Right lung (tissue), 5 donors: ENCODE measurements around the gene EEF1A2. TPM values are rescaled to one million over a fixed set of nuclear protein-coding genes. Genes with fewer than 3 reads are reported as not detected.

Experiments used
- DNase-seq, 2 donors: peaks; one replicate each; pipeline ENCODE4 v3.0.0-alpha.2; 2013
- polyA plus RNA-seq, 5 donors: library from polyadenylated mRNA; unstranded; fragments of 120-200 nt; gene quantifications; one replicate each; pipeline versions ENCODE4 v1.2.1 to v1.2.3, GENCODE V29; 2013; ENCODE audit warnings: inconsistent platforms in 1 of 5, low replicate concordance in 1 of 5; ENCODE audit not compliant: insufficient read length in 5 of 5, insufficient read depth in 1 of 5

The EEF1A2 gene
- polyA plus RNA-seq, 5 donors = 0.36 to 38.6 (median 0.61) TPM

DNA sequence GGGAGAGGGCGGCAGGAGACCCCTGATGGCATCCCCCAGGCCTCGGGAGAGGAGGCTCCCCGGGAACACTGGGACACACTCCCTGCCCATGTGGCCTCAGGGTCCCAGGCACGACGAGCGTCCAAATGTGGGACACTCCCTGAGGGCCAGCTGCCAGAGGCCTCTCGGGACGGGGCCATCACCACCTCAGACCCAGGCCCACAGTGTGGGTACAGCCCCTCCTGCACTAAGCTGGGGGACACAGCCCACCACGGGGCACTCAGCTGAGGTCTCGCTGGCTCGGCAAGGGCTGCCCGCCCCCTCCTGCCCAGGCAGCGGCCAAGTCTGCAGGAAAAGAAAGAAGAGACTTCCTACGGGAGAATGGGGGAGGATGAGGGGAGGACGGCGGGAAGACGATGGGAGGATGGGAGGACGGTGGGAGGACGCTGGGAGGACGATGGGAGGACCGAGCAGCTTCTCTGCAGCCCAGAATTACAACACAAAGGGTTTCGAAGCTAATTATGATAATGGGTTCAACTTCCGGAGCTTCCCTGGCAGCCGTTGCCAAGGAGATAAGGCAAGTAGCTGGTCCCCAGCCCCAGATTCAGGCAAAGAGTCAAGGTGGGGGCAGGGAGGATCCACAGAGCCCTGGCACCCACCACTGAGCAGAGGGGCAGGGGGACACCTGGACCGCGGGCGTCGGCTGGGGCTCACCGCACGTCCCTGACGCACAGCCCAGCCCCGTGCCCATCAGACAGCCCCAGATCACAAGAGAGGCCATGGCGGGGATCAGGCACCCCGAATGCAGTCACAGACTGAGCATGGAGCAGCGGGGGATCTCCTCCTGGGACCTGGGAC is 43.9 kb downstream of the EEF1A2 start:
- peak in 1 of 2 donors; percentile 71 for DNase-seq

DNA sequence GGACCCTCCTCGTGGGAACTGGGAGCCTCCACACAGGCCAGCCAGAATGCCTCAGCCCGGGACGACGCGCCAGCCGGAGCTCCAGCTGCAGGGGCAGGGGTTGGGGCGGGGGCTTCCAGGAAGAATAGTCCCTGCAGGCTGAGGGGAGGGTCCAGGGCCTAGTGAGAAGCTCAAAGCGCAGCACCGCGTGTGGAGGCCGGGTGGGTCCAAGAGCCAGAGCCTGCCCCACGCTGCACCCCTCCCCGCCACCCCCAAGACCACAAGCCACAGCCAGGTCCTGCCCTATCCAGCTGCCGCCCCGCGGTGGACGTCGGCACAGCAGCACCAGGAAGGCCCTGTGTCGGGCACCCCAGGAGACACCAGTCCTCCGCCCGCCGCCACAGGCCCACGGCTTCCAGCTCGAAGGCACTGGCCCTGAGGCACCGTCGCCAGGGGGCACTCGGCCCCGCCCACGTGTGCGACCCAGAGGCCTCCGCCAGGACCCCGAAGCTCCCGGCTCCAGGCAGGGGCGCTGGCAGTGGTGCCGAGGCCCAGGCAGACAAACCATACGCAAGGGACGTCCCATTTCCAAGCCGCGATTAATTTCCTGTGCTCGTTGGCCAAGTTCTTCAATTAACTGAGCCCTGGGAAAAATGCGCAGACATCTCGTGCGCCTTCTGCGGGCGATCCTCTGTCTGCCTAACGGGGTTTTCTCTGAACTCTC is 45.9 kb downstream of the EEF1A2 start:
- no peak for DNase-seq

DNA sequence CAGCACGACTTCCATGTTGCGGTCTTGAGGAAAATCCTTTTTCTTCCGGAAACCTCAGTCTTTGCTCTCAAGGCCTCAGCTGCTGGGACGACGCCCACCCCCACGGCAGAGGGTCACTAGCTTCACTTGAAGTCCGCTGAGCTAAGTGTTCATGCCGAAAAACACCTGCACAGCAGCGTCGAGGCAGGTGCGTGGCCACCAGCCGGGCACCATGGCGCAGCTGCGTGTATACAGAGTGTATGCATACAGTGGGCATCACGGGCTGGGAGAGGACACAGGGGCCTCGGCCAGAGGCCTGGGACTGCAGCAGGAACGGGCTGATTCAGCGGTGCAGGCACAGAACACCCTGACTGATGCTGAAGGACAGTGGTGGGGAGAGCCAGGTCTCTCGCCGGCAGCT is 46.5 kb downstream of the EEF1A2 start:
- no peak for DNase-seq

DNA sequence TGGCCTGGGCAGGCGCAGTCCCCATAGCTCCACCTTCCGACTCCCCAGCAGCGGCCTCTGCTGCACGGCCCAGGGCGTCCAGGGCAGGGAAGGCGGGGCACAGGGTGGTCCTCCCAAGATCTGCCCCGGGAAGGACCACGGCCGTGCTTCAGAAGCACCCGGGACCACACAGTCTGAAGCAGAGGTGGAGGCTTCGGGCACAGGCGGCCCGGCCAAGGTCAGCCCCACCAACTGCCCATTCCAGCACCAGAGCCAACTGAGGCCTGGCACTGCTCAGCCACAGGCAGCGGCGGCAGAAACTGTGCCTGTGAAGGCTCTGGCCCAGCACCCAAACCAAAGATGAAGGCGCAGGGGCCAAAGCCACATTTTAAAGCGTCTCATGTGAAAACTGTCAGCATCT is 47.1 kb downstream of the EEF1A2 start:
- no peak for DNase-seq

DNA sequence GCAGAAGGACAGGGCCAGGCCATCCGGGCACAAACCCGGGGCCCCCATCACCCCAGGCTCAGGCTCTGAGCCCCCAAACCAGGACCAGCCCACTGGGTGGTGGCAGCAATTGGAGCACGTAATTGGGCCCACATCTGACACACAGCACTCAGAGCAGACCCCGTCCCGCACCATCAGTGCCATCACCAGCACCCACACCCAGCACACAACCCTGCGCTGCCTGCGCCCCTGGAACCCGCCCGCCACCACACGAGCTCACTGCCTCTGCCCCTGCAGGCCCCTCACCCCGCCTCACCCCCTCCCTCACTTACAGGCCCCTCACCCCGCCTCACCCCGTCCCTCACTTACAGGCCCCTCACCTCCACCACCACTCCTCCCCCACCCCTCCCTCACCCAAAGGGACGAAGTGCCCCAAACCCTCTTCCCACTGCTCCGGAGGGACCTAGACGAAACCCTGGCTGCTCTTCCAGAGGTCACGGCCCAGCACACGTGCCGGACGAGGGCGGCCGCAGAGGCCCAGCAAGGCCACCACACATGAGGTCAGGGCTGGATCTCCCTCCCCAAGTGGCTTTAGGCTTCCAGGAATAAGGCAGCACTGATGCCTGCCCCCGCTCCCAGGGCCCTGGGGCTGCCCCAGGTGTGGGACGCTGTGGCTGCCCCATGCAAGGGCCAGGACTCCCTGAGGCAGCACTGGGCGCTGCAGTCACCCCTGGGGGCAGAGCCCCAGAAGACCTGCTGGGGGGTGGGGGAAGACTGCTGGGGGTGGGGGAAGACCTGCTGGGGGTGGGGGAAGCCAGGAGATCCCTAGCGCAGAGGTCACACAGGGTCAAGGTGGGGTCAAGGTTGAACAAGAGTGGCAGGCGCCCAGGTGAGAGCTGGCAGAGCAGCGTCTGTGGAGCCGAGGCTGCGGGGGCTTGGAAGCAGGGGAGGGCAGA is 48.8 kb downstream of the EEF1A2 start:
- no peak for DNase-seq

DNA sequence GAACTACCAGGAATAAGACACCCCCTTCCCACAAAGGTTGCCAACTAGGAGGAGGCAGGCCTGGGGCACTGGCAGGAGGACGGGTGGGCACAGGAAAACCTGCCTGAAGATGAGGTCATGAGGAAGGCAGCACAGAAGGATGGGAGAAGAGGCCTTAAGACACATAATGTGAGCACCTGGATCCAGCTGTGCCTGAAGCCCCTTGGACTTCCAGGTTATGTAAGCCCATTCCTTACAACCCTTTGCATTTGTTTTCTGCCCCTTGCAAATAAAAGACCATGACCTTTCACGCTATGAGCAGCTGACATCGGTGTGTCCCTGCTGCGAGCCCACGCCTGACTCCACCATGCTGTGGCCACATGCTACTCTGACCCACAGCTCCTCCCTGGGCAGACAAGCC is 49.9 kb downstream of the EEF1A2 start:
- no peak for DNase-seq

DNA sequence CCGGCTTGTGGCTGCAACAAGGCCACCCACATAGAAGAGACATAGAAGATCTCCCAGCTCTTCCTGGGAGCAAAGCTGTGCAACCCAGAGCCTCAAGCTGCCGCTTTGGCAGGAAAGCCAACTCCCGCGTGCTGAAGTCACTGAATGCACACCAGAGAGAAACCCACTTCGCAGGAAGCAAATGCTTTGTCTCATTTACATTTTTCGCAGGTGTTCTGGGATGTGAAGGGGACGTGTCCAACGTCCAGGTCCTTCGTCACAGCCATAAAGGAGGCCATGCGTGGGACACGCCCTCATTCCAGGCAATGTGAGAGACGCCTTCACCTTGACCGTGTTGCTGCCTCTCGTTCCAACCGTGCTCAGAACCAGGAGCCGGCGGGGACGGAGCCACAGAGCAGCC is 50.9 kb downstream of the EEF1A2 start:
- no peak for DNase-seq

DNA sequence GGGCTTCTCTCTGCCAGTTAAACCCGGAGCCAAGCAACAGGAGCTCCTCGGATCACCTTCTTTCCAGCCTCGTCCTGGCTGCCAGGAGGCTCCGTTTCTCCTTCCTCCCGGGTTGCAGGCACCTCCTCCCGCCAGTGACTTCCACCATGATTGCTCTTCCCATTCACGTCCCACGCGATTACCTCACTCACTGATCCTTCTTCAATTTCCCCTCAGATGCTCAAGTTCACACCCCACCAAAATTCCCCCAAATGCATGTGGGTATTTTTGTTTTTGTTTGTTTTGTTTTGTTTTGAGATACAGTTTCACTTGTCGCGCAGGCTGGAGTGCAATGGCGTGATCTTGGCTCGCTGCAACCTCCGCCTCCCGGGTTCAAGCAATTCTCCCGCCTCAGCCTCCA is 51.6 kb downstream of the EEF1A2 start:
- DNase-seq = no peak

DNA sequence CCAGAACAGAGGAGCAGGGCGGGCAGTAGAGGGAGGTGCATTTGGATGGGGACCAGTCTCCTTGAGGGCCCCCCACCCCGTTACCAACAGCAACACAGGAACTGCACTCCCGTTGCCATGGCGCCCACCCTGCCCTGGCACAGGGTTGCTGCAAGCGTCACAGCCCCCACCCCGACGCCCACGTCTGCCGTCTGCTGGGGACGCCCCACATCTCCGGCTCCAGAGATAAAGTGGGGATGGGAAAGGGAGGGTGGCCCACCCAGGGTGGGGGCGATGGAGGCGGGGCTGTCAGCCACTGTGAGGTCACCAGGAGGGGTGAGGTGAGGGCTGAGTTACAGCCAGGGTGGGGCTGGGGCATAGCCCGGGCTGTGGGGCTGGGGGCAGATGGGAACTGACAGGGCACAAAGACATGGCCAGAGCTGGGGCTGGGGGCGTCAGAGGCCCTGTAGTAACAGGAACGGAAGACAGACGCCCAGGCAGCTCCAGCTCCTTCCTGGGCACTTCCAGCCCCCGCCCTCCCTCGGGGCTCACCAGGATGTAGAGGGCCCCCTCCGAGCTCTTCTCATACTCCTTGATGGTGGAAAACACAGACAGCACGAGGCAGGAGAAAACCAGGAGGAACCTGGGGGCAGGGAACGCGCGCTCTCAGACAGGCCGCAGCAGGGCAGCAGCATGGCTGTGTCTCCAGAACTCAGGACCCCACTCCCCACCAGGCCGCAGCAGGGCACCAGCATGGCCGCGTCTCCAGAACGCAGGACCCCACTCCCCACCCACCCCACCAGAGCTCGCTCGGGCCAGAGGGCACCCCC is 52.5 kb downstream of the EEF1A2 start:
- DNase-seq = peak in 1 of 2 donors; percentile 41

DNA sequence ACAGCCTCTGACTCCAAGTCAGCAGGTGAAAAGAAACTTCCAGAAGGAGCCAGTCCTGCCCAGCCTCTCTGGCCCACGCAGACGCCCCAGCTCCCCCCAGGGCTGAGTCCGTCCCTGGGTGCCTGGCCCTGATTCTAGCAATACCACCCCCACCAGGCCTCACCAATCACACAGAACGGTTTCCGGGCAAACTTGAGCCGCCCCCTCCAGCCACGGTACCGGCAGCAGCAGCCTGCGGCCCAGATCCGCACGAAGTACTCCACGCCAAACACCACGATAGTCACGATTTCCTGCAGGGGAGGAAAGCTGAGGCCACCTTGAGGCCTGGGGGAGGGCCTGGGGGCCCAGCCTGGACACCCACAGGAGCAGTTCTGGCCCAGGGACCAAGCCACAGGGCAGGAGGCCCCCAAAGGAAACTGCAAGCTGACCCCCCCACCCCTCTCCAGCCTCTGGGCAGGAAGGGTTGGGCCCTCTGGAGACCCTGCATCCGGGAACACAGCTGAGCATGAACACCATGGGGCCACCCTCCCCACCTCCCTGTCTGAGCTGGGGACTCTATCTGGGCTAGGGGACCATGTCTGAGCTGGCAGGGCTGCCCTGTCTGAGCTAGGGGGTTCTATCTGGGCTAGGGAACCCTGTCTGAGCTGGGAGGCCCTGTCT is 53.7 kb downstream of the EEF1A2 start:
- DNase-seq = no peak

DNA sequence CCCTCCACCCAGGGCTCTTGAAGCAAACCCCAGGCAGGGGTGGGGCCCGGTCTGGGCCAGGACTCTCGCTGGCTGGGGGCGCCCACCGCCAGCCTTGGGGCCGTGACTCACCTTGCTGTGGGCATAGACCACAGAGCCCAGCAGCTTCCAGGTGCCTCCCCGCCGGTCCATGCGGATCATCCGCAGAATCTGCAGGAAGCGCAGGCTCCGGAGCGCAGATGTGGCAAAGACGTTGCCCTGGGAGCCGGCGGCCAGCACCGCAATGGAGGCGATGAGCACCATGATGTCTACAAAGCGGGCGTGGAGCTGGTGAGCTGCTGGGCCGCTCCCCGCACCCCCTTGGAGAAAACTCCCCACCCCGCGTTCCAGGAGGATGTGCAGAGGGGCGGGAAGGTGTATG is 54.3 kb downstream of the EEF1A2 start:
- no peak for DNase-seq

DNA sequence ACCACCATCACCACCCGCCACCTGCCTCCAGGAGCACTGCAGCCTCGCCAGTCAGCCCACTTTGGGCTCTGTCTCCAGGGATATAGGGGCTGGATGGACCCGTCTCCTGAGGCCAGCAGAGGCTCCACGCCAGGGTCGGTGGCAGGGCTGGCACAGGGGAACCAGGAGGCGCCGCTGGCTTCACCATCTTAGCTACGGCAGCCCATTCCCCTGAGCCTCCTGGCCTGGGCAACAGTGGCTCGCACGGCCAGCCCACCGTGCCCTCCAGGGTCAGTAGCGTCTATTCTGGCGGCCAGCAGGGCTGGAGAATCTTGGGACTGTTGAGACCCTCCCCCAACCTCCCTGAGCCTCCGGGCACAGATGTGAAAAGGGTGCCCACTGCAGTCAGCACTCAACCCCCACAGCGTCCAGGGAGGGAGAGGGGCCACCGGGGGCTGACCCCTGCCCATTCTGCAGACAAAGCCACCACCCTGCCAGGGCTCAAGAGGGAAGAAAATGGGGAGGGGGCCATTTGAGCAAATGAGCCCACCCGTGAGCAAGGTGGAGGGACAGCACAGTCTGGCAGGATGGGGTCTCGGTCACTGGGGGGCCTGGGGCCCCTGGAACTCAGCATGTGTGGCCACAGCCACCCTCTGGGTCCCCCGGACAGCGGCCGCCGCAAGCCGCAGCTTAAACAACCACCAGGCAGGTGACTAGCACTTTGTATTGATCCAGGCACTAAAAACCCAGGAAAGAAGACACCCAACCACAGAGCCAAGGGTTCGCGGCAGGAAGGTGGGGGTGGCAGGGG is 55.1 kb downstream of the EEF1A2 start:
- no peak for DNase-seq

DNA sequence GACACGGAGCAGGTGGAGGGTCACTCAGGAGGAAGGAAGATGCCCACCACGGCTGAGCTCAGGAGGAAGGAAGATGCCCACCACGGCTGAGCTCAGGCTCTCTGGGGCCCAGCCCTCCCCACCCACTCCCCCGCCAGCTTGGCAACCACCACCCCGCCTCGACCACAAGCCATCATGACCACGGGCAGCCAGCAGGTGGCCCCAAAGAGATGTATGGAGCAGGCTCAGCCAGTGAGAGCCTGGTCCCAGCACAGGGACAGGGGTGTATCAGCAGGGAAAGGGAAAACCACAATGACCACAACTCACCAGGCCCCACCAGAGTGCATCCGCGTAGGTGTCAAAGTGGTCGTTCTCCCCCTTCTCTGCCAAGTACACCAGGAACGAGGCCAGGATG is 56.8 kb downstream of the EEF1A2 start:
- no peak for DNase-seq

DNA sequence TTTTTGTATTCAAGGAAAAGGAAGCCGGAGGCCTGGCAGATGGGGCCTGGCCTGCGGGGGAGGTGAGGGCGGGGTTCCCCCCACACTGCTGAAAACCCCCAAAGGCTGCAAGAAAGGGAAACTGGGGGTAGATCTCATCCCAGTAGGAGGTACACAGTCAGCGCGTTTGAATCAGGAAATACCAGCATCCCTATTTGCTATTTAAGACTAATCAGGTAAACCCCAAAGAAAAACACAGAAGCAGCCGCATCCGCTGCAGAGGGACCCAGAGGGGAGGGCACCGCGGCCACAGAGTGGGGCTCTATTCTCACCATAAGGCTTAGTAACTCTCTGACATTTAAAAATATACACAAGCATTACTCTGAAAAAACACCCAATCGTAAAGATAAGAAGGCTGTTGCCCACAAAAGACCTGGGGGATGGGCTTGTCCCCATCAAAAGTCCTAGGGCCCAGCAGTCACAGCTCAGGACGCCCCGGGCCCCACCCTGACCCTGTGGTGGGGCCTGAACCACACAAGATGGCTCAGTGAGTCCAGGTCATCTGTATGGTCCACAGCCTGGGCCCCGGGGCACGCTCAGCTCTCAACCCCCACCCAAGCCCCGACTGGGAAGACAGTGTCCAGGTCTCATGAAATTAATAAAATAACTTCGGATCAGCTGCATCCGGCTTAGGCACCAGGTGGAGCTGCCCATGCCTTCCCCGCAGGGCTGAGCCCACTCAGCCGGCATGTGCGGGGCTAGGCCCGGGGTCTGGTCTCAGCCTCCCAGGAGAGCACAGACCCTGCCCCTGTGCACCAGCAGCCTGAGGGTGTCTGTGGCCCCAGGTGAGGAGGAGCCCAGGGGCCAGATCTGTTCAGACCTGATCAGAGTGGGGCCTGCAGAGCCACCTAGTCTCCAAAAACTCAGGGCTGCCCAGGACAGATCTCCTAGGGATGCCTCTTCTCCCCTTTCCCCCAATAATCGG is 57.5 kb downstream of the EEF1A2 start:
- DNase-seq = no peak

DNA sequence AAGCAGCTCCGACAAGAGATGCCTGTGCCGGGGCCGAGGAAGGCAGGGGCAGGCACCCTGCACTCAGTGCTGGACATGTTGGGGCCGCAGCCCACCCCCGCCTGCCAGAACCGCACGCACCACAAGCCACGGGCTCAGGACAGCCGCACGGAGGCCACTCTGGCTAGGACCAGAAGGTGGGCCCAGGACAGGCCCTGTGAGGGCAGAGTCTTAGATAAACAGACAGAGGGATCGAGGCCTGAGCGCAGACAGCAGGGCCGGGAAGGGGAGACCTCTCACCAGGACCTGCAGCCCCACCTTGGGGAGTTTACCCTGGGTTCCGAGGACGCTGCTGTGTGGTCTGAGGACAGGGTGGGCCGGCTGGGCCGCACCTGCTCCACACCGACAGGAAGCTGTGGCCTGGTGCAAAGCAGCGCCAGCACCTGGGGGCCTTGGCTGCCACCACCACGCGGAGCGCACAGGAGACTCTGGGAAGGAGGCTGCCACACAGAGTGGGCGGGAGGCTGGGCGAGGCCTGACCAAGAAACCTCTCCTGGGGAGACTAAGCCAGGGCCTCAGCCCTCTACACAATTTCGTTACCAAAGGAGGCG is 58.4 kb downstream of the EEF1A2 start:
- DNase-seq = no peak

DNA sequence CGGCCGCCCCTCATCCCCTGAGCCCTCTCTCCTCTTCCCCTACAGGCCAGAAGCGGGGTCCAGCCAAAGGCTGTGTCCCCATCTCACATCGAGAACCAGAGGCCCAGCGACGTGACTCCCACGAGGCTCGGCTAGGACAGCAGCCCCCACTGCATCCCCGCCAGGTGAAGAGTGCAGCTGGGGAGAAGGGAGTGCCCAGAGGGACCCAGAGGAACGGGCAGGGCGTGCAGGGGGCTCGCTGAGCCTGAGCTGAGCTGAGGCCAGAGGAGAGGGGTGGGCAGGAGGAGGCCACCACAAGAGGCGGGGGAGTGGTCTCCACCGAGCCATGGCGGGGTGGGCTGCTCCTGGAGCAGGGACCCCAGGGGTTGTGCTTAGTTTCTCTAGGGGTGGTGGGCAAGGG is 59.0 kb downstream of the EEF1A2 start:
- DNase-seq = no peak

DNA sequence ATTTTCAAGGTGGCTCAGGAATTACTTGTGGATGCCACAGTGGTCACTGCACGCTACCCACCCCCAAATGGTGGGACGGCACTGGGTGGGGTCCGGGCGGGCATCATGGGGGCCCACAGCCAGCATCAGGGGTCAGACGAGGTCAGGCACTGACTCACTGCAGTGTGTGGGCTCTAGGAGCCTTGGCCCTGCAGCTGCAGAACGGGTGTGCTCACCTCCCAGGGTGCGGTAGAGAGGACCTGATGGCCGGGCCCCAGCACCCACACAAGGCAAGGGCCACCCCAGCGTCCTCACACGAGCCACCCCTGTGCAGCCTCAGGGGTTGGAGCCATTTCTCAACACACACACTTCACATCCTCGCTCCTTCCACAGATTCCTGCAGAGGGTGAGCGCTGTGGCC is 60.8 kb downstream of the EEF1A2 start:
- no peak for DNase-seq
